Measurements from ENCODE around the gene TMIGD1.

DNA sequence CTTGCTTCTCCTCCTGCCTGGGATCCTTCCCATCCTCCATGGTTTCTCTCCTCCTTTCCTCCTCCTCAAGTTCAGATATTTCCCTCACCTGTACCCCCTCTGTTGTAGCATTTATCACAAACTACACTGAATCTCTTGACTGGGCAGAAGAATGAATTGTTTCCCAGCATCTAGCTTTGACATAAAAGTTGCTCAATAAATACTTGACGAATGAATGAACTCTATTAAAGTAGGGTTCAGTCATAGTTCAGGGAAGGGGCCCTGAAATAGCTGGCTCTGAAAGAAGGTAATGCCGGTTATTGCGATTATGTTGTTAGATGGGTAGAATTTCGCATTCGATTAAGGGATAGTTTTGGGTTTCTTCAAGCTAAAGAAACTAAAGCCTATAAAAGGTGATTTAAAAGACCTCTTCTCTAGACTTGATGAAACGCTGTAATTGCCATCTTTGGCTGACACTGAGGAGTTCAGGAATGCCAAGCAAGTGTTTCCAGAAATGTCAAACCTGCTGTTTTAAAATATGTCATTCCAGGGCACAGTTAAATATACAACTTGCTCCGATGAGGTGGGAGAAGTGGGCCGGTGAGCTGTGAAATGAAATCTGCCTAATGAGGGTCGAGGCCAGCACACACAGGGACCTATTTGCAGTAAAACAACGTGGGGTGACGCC, 43.9 kb upstream of the TMIGD1 start:
- TF ChIP-seq YY1 (IDR thresholded peaks at IDR 0.05; ENCODE audit: insufficient read depth, insufficient read length) (no peak), SUZ12 (IDR thresholded peaks at IDR 0.05; ENCODE audit: extremely low read depth, insufficient read depth, insufficient read length) (no peak), ZNF274 (IDR thresholded peaks at IDR 0.05; ENCODE audit: low read depth, low read length) (no peak)
